NB4 (cell line): ENCODE results near the gene MEAF6.

ENCODE experiments used
- DNase-seq: peaks from one replicate; pipeline ENCODE4 v3.0.0; 2010; ENCODE audit warnings: low read depth
- H3K4me3 ChIP-seq: one replicate; pipeline ENCODE4 v1.5.1; 2011; ENCODE audit warnings: mild to moderate bottlenecking, low read depth, low read length, moderate library complexity
- MYC ChIP-seq: IDR thresholded peaks from 2 replicates; pipeline ENCODE4 v1.6.1; 2011; ENCODE audit warnings: low read depth, low read length
- POLR2A ChIP-seq: IDR thresholded peaks from 2 replicates; pipeline ENCODE4 v1.6.1; 2011; ENCODE audit warnings: mild to moderate bottlenecking; ENCODE audit not compliant: insufficient read length; ENCODE audit errors: extremely low read depth
- TF ChIP-seq, protein P1 (sequence below): IDR thresholded peaks from one replicate; pipeline ENCODE4 v1.5.1; 2012; ENCODE audit warnings: low read depth, low read length
- TF ChIP-seq, protein P2 (sequence below): IDR thresholded peaks from 2 replicates; pipeline ENCODE4 v1.6.1; 2011; ENCODE audit warnings: low read depth, low read length

MEAF6 gene

DNA sequence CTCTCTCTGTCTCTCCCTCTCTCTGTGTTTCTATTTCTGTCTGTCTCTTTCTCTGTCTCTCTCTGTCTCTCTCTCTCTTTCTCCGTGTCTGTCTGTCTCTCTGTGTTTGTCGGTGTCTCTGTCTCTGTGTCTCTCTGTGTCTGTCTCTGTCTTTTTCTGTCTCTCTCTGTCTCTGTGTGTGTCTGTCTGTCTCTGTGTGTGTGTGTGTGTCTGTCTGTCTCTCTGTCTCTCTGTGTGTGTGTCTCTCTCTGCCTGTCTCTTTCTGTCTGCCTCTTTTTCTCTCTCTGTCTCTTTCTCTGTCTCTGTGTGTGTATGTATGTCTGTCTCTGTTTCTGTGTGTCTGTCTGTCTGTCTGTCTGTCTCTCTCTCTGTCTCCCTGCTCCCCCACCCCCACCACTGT lies 71.9 kb downstream of the MEAF6 start:
- no peak for DNase-seq
- no peak overlapping the region for H3K4me3 ChIP-seq
- TF ChIP-seq, protein P1, sequence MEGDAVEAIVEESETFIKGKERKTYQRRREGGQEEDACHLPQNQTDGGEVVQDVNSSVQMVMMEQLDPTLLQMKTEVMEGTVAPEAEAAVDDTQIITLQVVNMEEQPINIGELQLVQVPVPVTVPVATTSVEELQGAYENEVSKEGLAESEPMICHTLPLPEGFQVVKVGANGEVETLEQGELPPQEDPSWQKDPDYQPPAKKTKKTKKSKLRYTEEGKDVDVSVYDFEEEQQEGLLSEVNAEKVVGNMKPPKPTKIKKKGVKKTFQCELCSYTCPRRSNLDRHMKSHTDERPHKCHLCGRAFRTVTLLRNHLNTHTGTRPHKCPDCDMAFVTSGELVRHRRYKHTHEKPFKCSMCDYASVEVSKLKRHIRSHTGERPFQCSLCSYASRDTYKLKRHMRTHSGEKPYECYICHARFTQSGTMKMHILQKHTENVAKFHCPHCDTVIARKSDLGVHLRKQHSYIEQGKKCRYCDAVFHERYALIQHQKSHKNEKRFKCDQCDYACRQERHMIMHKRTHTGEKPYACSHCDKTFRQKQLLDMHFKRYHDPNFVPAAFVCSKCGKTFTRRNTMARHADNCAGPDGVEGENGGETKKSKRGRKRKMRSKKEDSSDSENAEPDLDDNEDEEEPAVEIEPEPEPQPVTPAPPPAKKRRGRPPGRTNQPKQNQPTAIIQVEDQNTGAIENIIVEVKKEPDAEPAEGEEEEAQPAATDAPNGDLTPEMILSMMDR = no peak
- TF ChIP-seq POLR2A (no peak), MYC (no peak)
- TF ChIP-seq, protein P2, sequence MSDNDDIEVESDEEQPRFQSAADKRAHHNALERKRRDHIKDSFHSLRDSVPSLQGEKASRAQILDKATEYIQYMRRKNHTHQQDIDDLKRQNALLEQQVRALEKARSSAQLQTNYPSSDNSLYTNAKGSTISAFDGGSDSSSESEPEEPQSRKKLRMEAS = no peak
